NCI-H69 (cell line): ENCODE data around the gene HNRNPC.
"Not testable (repeated sequence)": the region's sequence is repeated elsewhere in the genome, so short reads cannot be mapped to it uniquely, and the experiment has no call there.

Source experiments
- DNase-seq: peaks from one replicate; lab custom pipeline; 2025; lab: John Stamatoyannopoulos, UW

The HNRNPC gene

GRCh38 chr14:21268617-21269251 is 508 bp downstream of the HNRNPC start:
- DNase-seq, result peak; percentile 82

GRCh38 chr14:21267886-21268616 is 1.2 kb downstream of the HNRNPC start:
- DNase-seq, result no peak

- no peak for DNase-seq
These were observed 1.8 kb downstream of the HNRNPC start for GRCh38 chr14:21267431-21267845.

- no peak for DNase-seq
These were observed 5.0 kb downstream of the HNRNPC start for GRCh38 chr14:21264025-21264801.

- no peak for DNase-seq
These were observed 5.8 kb downstream of the HNRNPC start for GRCh38 chr14:21263284-21264024.

GRCh38 chr14:21262410-21262809 is 6.8 kb downstream of the HNRNPC start:
- DNase-seq, result no peak

- DNase-seq, result no peak
These were observed 7.4 kb downstream of the HNRNPC start for GRCh38 chr14:21261824-21262223.

- no peak for DNase-seq
These were observed 10.1 kb downstream of the HNRNPC start for GRCh38 chr14:21258889-21259787.

GRCh38 chr14:21258005-21258888 is 11.0 kb downstream of the HNRNPC start:
- DNase-seq, result no peak

GRCh38 chr14:21257394-21257909 is 11.8 kb downstream of the HNRNPC start:
- no peak for DNase-seq

- no peak for DNase-seq
These were observed 12.5 kb downstream of the HNRNPC start for GRCh38 chr14:21256539-21257393.

GRCh38 chr14:21256102-21256447 is 13.2 kb downstream of the HNRNPC start:
- not testable (repeated sequence) for DNase-seq

- DNase-seq, result no peak
These were observed 13.7 kb downstream of the HNRNPC start for GRCh38 chr14:21255385-21256101.

GRCh38 chr14:21252149-21252548 is 17.1 kb downstream of the HNRNPC start:
- no peak for DNase-seq

- no peak for DNase-seq
These were observed 18.0 kb downstream of the HNRNPC start for GRCh38 chr14:21251215-21251614.

- no peak for DNase-seq
These were observed 20.4 kb downstream of the HNRNPC start for GRCh38 chr14:21248739-21249411.

- no peak for DNase-seq
These were observed 20.9 kb downstream of the HNRNPC start for GRCh38 chr14:21248338-21248737.

GRCh38 chr14:21245813-21246212 is 23.4 kb downstream of the HNRNPC start:
- DNase-seq, result no peak
